Astrocyte (in vitro differentiated cells and primary cell): ENCODE data around the gene UBASH3A.

Source experiments
- EZH2 ChIP-seq: IDR thresholded peaks from 2 replicates; pipeline ENCODE4 v1.6.1; 2012; ENCODE audit warnings: mild to moderate bottlenecking, low read length, inconsistent platforms; ENCODE audit not compliant: insufficient read depth
- TF ChIP-seq, protein P1 (sequence below): IDR thresholded peaks from 2 replicates; pipeline ENCODE4 v1.5.1; 2011; ENCODE audit warnings: low read depth, mild to moderate bottlenecking, inconsistent platforms, low read length, moderate library complexity; ENCODE audit not compliant: insufficient read depth

DNA sequence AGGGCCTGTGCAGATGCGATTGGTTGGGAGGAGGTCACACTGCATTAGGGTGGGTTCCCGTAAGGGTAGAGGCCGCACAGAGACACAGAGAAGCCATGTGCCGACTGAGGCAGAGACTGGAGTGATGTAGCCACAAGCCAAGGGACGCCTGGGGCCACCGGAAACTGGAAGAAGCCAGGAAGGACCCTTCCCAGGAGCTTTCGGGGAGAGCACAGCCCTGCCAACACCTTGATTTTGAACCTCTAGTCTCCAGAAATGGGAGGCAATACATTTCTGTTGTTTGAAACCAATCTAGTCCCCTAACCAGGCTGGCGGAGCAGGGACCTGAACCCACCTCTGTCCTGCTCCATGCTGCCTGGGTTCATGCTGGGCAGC is 10.8 kb downstream of the UBASH3A start:
- TF ChIP-seq, protein P1, sequence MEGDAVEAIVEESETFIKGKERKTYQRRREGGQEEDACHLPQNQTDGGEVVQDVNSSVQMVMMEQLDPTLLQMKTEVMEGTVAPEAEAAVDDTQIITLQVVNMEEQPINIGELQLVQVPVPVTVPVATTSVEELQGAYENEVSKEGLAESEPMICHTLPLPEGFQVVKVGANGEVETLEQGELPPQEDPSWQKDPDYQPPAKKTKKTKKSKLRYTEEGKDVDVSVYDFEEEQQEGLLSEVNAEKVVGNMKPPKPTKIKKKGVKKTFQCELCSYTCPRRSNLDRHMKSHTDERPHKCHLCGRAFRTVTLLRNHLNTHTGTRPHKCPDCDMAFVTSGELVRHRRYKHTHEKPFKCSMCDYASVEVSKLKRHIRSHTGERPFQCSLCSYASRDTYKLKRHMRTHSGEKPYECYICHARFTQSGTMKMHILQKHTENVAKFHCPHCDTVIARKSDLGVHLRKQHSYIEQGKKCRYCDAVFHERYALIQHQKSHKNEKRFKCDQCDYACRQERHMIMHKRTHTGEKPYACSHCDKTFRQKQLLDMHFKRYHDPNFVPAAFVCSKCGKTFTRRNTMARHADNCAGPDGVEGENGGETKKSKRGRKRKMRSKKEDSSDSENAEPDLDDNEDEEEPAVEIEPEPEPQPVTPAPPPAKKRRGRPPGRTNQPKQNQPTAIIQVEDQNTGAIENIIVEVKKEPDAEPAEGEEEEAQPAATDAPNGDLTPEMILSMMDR = no peak
- no peak for TF ChIP-seq EZH2
